CD14-positive monocyte (primary cell): ENCODE measurements around the gene TSPAN16. TPM values are rescaled to one million over a fixed set of nuclear protein-coding genes. Genes with fewer than 3 reads are reported as not detected.

Experiments used
- DNase-seq, 3 donors: peaks; one replicate each; pipeline ENCODE4 v3.0.0-alpha.2; 2011 to 2022
- H2AFZ ChIP-seq: 2 replicates; pipeline ENCODE4 v1.6.0; 2012; ENCODE audit warnings: mild to moderate bottlenecking, low read depth, low read length, inconsistent platforms; ENCODE audit not compliant: insufficient read depth, poor library complexity, severe bottlenecking
- H3K27ac ChIP-seq, 2 donors: 1 replicate in 1 of 2; 2 replicates in 1 of 2; pipeline ENCODE4 v1.5.1; 2012 to 2013; ENCODE audit warnings: low read length in 2 of 2, control low read depth in 1 of 2, inconsistent platforms in 1 of 2, low read depth in 1 of 2, mild to moderate bottlenecking in 1 of 2
- H3K27me3 ChIP-seq, 2 donors: one replicate each; pipeline versions ENCODE4 v1.6.0 to v1.6.1; 2011 to 2013; ENCODE audit warnings: low read length in 2 of 2; ENCODE audit not compliant: control insufficient read depth in 2 of 2, insufficient read depth in 2 of 2
- H3K36me3 ChIP-seq, 2 donors: replicated peaks in 1 of 2; 1 replicate in 1 of 2; 2 replicates in 1 of 2; pipeline versions ENCODE4 v1.5.1 to v1.6.1; 2012 to 2013; ENCODE audit warnings: low read length in 2 of 2, control low read depth in 1 of 2, inconsistent platforms in 1 of 2, mild to moderate bottlenecking in 1 of 2; ENCODE audit not compliant: insufficient read depth in 2 of 2, control insufficient read depth in 1 of 2
- H3K4me1 ChIP-seq, 2 donors: 1 replicate in 1 of 2; 2 replicates in 1 of 2; pipeline versions ENCODE4 v1.5.1 to v1.6.1; 2012 to 2013; ENCODE audit warnings: low read length in 2 of 2, control low read depth in 1 of 2, inconsistent platforms in 1 of 2, mild to moderate bottlenecking in 1 of 2, moderate library complexity in 1 of 2; ENCODE audit not compliant: insufficient read depth in 2 of 2, control insufficient read depth in 1 of 2
- H3K4me2 ChIP-seq: replicated peaks from 2 replicates; pipeline ENCODE3; 2012; ENCODE audit warnings: low read length, moderate library complexity, mild to moderate bottlenecking; ENCODE audit not compliant: poor library complexity, severe bottlenecking; ENCODE audit errors: extremely low read depth
- H3K4me3 ChIP-seq, 3 experiments: fragments of 200-600 bp in 1 of 3; sonication (generic) in 1 of 3; replicated peaks in 1 of 3; 1 replicate in 2 of 3; 2 replicates in 1 of 3; pipeline ENCODE4 v1.5.1; 2011 to 2013; ENCODE audit warnings: low read length in 3 of 3, mild to moderate bottlenecking in 3 of 3, control low read depth in 2 of 3, low read depth in 2 of 3, inconsistent platforms in 1 of 3, moderate library complexity in 1 of 3
- H3K79me2 ChIP-seq: 2 replicates; pipeline ENCODE4 v1.6.0; 2012; ENCODE audit warnings: mild to moderate bottlenecking, control low read depth, inconsistent platforms, low read length, moderate library complexity; ENCODE audit not compliant: insufficient read depth
- H3K9ac ChIP-seq: 2 replicates; pipeline ENCODE4 v1.6.0; 2017; ENCODE audit warnings: low read length, mild to moderate bottlenecking; ENCODE audit not compliant: insufficient read depth, poor library complexity, severe bottlenecking
- H3K9me3 ChIP-seq, 2 donors: replicated peaks in 1 of 2; 1 replicate in 1 of 2; 2 replicates in 1 of 2; pipeline versions ENCODE4 v1.5.1 to v1.6.1; 2012 to 2013; ENCODE audit warnings: low read length in 2 of 2, control low read depth in 1 of 2; ENCODE audit not compliant: control insufficient read depth in 1 of 2, insufficient read depth in 1 of 2
- H4K20me1 ChIP-seq: 2 replicates; pipeline ENCODE4 v1.6.0; 2012; ENCODE audit warnings: mild to moderate bottlenecking, low read length, control low read depth, moderate library complexity; ENCODE audit not compliant: insufficient read depth
- H3K27ac Mint-ChIP-seq, 7 donors: one replicate each; pipeline ENCODE4 v1.8.0; 2020; ENCODE audit warnings: mild to moderate bottlenecking in 7 of 7, mixed read lengths in 7 of 7, moderate library complexity in 6 of 7, inconsistent platforms in 2 of 7
- H3K27me3 Mint-ChIP-seq, 3 donors: one replicate each; pipeline ENCODE4 v1.8.0; 2021 to 2022; ENCODE audit warnings: low read depth in 3 of 3, mild to moderate bottlenecking in 3 of 3, mixed read lengths in 3 of 3, moderate library complexity in 3 of 3, inconsistent platforms in 1 of 3
- H3K36me3 Mint-ChIP-seq, 2 donors: one replicate each; pipeline ENCODE4 v1.8.0; 2020; ENCODE audit warnings: mixed read lengths in 2 of 2, inconsistent platforms in 1 of 2, mild to moderate bottlenecking in 1 of 2
- H3K4me1 Mint-ChIP-seq: one replicate; pipeline ENCODE4 v1.8.0; 2020; ENCODE audit warnings: mild to moderate bottlenecking, mixed read lengths
- H3K4me3 Mint-ChIP-seq, 2 donors: one replicate each; pipeline ENCODE4 v1.8.0; 2020; ENCODE audit warnings: mild to moderate bottlenecking in 2 of 2, mixed read lengths in 2 of 2, moderate library complexity in 1 of 2
- H3K9me3 Mint-ChIP-seq, 7 donors: one replicate each; pipeline ENCODE4 v1.8.0; 2020 to 2022; ENCODE audit warnings: mixed read lengths in 7 of 7, mild to moderate bottlenecking in 6 of 7, moderate library complexity in 6 of 7, inconsistent platforms in 2 of 7
- WGBS: methylation state at CpG from one replicate; pipeline ENCODE4 v1.1.5; 2013; ENCODE audit warnings: missing lambda C conversion rate; ENCODE audit not compliant: insufficient coverage; 5-methylcytosine and 5-hydroxymethylcytosine counted together
- intact Hi-C, 2 donors: fragments of 100-400 bp; cut with micrococcal nuclease; formaldehyde crosslinking; loops; one replicate each; pipeline versions ENCODE4 v1.15.0 to v1.15.1; 2023
- polyA plus RNA-seq, 3 donors: library from polyadenylated mRNA; depleted of rRNA in 1 of 3; unstranded in 2 of 3; stranded (reverse) in 1 of 3; fragments of 300-500 nt in 2 of 3; fragments of >200 nt in 1 of 3; fragmentation: Illumina TruSeq in 2 of 3; gene quantifications; 1 replicate in 2 of 3; 2 replicates in 1 of 3; pipeline ENCODE4 v1.2.3, GENCODE V29; 2012 to 2021
- TF ChIP-seq, protein P1 (sequence below): fragments of 200-600 bp; IDR thresholded peaks from one replicate; pipeline ENCODE4 v1.8.0; 2022; ENCODE audit warnings: antibody characterized with exemption, mild to moderate bottlenecking

The TSPAN16 gene
- polyA plus RNA-seq, 3 donors: 0.08 to 0.31 TPM; not detected in 1

DNA sequence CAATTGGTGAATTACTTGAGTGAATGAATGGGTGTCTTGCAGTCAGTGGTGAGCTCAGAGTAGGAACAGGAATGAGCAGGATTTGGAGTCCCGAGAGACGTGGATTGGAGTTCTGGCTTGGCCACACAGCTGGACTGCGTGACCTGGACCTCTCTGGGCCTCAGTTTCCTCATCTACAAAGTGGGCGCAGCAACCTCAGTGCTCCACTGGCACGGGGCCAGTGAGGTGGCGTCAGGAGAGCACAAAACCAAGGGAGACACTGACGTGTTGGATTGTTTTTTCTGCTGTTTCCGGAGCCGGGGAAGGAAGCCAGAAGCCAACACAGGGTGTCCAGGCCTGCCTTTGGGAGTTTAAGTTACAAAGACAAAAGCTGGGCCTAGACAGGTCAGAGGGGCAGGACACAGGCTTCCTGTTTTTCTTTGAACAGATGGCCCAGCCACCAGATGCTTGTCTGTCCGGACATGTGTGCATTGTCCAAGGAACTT lies 27.1 kb upstream of the TSPAN16 start:
- Histone ChIP-seq H3K27ac (no peak overlapping the region), H2AFZ (peak overlapping the region; percentile 10), H3K36me3 (no peaks in the 10 kb centered on the region), H3K4me1 (no peaks in the 10 kb centered on the region), H3K9ac (no peak overlapping the region), H3K4me2 (no peak overlapping the region), H3K4me3 (no peak overlapping the region), H3K9me3 (no peaks in the 10 kb centered on the region), H4K20me1 (no peaks in the 10 kb centered on the region), H3K79me2 (no peaks in the 10 kb centered on the region), H3K27me3 (peaks cover 0 to 54% of the 10 kb centered on the region in 2 donors)
- WGBS: 27% methylated on average over 9 of the region's 10 CpGs
- H3K36me3 Mint-ChIP-seq: no peaks in the 10 kb centered on the region
- TF ChIP-seq, protein P1, sequence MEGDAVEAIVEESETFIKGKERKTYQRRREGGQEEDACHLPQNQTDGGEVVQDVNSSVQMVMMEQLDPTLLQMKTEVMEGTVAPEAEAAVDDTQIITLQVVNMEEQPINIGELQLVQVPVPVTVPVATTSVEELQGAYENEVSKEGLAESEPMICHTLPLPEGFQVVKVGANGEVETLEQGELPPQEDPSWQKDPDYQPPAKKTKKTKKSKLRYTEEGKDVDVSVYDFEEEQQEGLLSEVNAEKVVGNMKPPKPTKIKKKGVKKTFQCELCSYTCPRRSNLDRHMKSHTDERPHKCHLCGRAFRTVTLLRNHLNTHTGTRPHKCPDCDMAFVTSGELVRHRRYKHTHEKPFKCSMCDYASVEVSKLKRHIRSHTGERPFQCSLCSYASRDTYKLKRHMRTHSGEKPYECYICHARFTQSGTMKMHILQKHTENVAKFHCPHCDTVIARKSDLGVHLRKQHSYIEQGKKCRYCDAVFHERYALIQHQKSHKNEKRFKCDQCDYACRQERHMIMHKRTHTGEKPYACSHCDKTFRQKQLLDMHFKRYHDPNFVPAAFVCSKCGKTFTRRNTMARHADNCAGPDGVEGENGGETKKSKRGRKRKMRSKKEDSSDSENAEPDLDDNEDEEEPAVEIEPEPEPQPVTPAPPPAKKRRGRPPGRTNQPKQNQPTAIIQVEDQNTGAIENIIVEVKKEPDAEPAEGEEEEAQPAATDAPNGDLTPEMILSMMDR: no peak
- H3K4me3 Mint-ChIP-seq: peak overlapping the region in 1 of 2 donors; percentile 65
- no peaks in the 10 kb centered on the region for H3K4me1 Mint-ChIP-seq
- H3K27me3 Mint-ChIP-seq: peaks cover 62 to 88% (median 72%) of the 10 kb centered on the region in 3 donors
- peaks cover 0 to 9% (median 0%) of the 10 kb centered on the region in 7 donors for H3K9me3 Mint-ChIP-seq
- no peak overlapping the region for H3K27ac Mint-ChIP-seq
- intact Hi-C loops: no loop called here
- no peak for DNase-seq

DNA sequence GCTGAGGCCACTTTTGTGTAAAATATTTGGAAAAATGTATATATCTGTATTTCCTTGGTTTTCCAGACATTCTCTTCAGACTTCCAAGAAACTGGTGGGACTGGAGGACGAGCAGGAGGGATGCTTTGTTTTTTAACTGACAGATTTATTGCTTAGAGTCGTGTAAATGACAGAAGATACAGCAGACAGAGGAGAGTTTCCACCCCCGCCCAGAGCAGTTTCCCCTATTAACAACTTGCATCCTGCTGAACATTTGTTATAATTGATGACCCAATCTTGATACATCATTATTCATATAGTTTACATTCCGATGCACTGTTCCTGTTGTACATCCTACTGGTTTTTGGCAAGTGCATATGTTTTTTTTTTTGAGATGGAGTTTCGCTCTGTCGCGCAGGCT lies 26.6 kb upstream of the TSPAN16 start:
- no peak overlapping the region for H3K4me2 ChIP-seq
- Mint-ChIP-seq H3K27me3 (peaks cover 61 to 88% (median 70%) of the 10 kb centered on the region in 3 donors), H3K4me3 (no peak overlapping the region)

More for the DNA sequence above, 26.6 kb upstream of the TSPAN16 start:
- no peaks in the 10 kb centered on the region for H3K79me2 ChIP-seq
- H3K4me1 Mint-ChIP-seq: no peaks in the 10 kb centered on the region
- no peak for DNase-seq
- no peak overlapping the region for H3K27ac ChIP-seq
- intact Hi-C loops: no loop called here
- no peaks in the 10 kb centered on the region for H4K20me1 ChIP-seq
- WGBS: 53% methylated on average over 3 of the region's 7 CpGs
- no peaks in the 10 kb centered on the region for H3K4me1 ChIP-seq
- H3K9ac ChIP-seq: no peak overlapping the region
- peaks cover 0 to 12% (median 0%) of the 10 kb centered on the region in 7 donors for H3K9me3 Mint-ChIP-seq
- H3K27me3 ChIP-seq: peaks cover 0 to 56% of the 10 kb centered on the region in 2 donors
- H3K36me3 ChIP-seq: no peaks in the 10 kb centered on the region
- H3K9me3 ChIP-seq: no peaks in the 10 kb centered on the region
- H3K27ac Mint-ChIP-seq: no peak overlapping the region
- H3K4me3 ChIP-seq: no peak overlapping the region
- TF ChIP-seq, protein P1: no peak
- peak overlapping the region; percentile 10 for H2AFZ ChIP-seq
- H3K36me3 Mint-ChIP-seq: no peaks in the 10 kb centered on the region
